ENCODE measurements around the gene CDH5. TPM values are rescaled to one million over a fixed set of nuclear protein-coding genes. Genes with fewer than 3 reads are reported as not detected.

CDH5 gene
- total and polyA plus RNA-seq, 2 experiments from 2014 or later = not detected

- Histone ChIP-seq H3K4me2 (ENCODE audit: unreplicated experiment) (no peak overlapping the region), H3F3A (ENCODE audit: insufficient read depth) (no peaks in the 10 kb centered on the region), H3K4me1 (ENCODE audit: insufficient read depth) (no peaks in the 10 kb centered on the region), H3K36me3 (ENCODE audit: low read depth) (no peaks in the 10 kb centered on the region), H4K20me1 (ENCODE audit: insufficient read depth) (no peaks in the 10 kb centered on the region), H3K4me3 (no peak overlapping the region), H3K9me2 (ENCODE audit: insufficient read depth) (no peaks in the 10 kb centered on the region), H3K9me3 (ENCODE audit: low read depth) (no peaks in the 10 kb centered on the region), H2AFZ (no peak overlapping the region), H3K27me3 (replicated peaks; ENCODE audit: insufficient read depth) (no peaks in the 10 kb centered on the region; the same call in 1 of the 2 replicates), H3K9ac (no peak overlapping the region), H3K79me2 (ENCODE audit: insufficient read depth) (no peaks in the 10 kb centered on the region), H3K27ac (no peak overlapping the region)
- WGBS, 2 experiments (ENCODE audit: low coverage in 1 of 2, low lambda C conversion rate in 2 of 2, missing lambda C conversion rate in 2 of 2) = 79 to 81% methylated on average over 13 of the region's 13 CpGs
- in situ Hi-C loops (cut with MboI) = no loop called here
- TF ChIP-seq EZH2phosphoT487 (IDR thresholded peaks at IDR 0.05; ENCODE audit: insufficient read depth, low read depth) = no peak
- TF ChIP-seq EZH2 (IDR thresholded peaks at IDR 0.05; ENCODE audit: insufficient read depth, poor library complexity, severe bottlenecking) = no peak
- no peak for DNase-seq
Measured at GRCh38 chr16:66389256-66390176, 23.0 kb downstream of the CDH5 start.

GRCh38 chr16:66390346-66391108 is 24.0 kb downstream of the CDH5 start:
- Histone ChIP-seq H4K20me1 (ENCODE audit: insufficient read depth) (no peaks in the 10 kb centered on the region), H3K27me3 (replicated peaks; ENCODE audit: insufficient read depth) (no peaks in the 10 kb centered on the region; the same call in 1 of the 2 replicates), H3K9me3 (ENCODE audit: low read depth) (no peaks in the 10 kb centered on the region), H3F3A (ENCODE audit: insufficient read depth) (no peaks in the 10 kb centered on the region), H3K27ac (no peak overlapping the region), H3K4me2 (ENCODE audit: unreplicated experiment) (no peak overlapping the region), H3K4me3 (no peak overlapping the region), H2AFZ (no peak overlapping the region), H3K4me1 (ENCODE audit: insufficient read depth) (no peaks in the 10 kb centered on the region), H3K36me3 (ENCODE audit: low read depth) (no peaks in the 10 kb centered on the region), H3K9me2 (ENCODE audit: insufficient read depth) (no peaks in the 10 kb centered on the region), H3K9ac (no peak overlapping the region), H3K79me2 (ENCODE audit: insufficient read depth) (no peaks in the 10 kb centered on the region)
- WGBS, 2 experiments (ENCODE audit: low coverage in 1 of 2, low lambda C conversion rate in 2 of 2, missing lambda C conversion rate in 2 of 2) = 75 to 76% methylated on average over 14 of the region's 14 CpGs
- no peak for DNase-seq
- no peak for TF ChIP-seq EZH2phosphoT487 (IDR thresholded peaks at IDR 0.05; ENCODE audit: insufficient read depth, low read depth)
- no peak for TF ChIP-seq EZH2 (IDR thresholded peaks at IDR 0.05; ENCODE audit: insufficient read depth, poor library complexity, severe bottlenecking)
- in situ Hi-C loops (cut with MboI) = no loop called here

GRCh38 chr16:66391726-66392670 is 25.5 kb downstream of the CDH5 start:
- TF ChIP-seq EZH2phosphoT487 (IDR thresholded peaks at IDR 0.05; ENCODE audit: insufficient read depth, low read depth) = no peak
- no peak for TF ChIP-seq EZH2 (IDR thresholded peaks at IDR 0.05; ENCODE audit: insufficient read depth, poor library complexity, severe bottlenecking)
- H3K4me3 ChIP-seq = no peak overlapping the region
- no peak overlapping the region for H2AFZ ChIP-seq
- H3K79me2 ChIP-seq (ENCODE audit: insufficient read depth) = no peaks in the 10 kb centered on the region
- in situ Hi-C loops (cut with MboI) = no loop called here
- H3K4me1 ChIP-seq (ENCODE audit: insufficient read depth) = no peaks in the 10 kb centered on the region
- H4K20me1 ChIP-seq (ENCODE audit: insufficient read depth) = no peaks in the 10 kb centered on the region
- H3K4me2 ChIP-seq (ENCODE audit: unreplicated experiment) = no peak overlapping the region
- no peak overlapping the region for H3K27ac ChIP-seq
- no peaks in the 10 kb centered on the region for H3K36me3 ChIP-seq (ENCODE audit: low read depth)
- WGBS, 2 experiments (ENCODE audit: low coverage in 1 of 2, low lambda C conversion rate in 2 of 2, missing lambda C conversion rate in 2 of 2) = 60 to 63% methylated on average over 18 of the region's 18 CpGs
- H3F3A ChIP-seq (ENCODE audit: insufficient read depth) = no peaks in the 10 kb centered on the region
- H3K9me3 ChIP-seq (ENCODE audit: low read depth) = no peaks in the 10 kb centered on the region
- H3K9ac ChIP-seq = no peak overlapping the region
- no peaks in the 10 kb centered on the region for H3K9me2 ChIP-seq (ENCODE audit: insufficient read depth)
- H3K27me3 ChIP-seq (replicated peaks; ENCODE audit: insufficient read depth) = no peaks in the 10 kb centered on the region; the same call in 1 of the 2 replicates
- no peak for DNase-seq
